H1 (cell line): Measurements from ENCODE around the gene AFF2. TPM values are rescaled to one million over a fixed set of nuclear protein-coding genes. Genes with fewer than 3 reads are reported as not detected.

Experiments
- CTCF ChIA-PET: fragments of 300-600 bp; sonication (Branson Sonifier 250); formaldehyde crosslinking; loops from one replicate; lab custom pipeline; 2021; ENCODE audit not compliant: partially characterized antibody; lab: Charles Lee
- POLR2A ChIA-PET: fragments of 300-600 bp; sonication (Branson Sonifier 250); formaldehyde crosslinking; loops from one replicate; lab custom pipeline; 2021; ENCODE audit warnings: inconsistent platforms; ENCODE audit not compliant: partially characterized antibody; lab: Charles Lee
- DNase-seq, 2 experiments: peaks; one replicate each; pipeline versions ENCODE4 v3.0.0 to v3.0.0-alpha.2; 2010 to 2022; ENCODE audit warnings: low spot score in 2 of 2, low read depth in 1 of 2, mixed read lengths in 1 of 2
- FAIRE-seq: peaks from 2 replicates; lab custom pipeline; 2011; peaks lifted over from hg19 to GRCh38; lab: Jason Lieb, UNC
- H2AFZ ChIP-seq: 2 replicates; pipeline ENCODE4 v1.8.1; 2012; ENCODE audit warnings: low read length, inconsistent platforms
- H2AK5ac ChIP-seq: 2 replicates; pipeline ENCODE4 v1.6.1; 2013; ENCODE audit warnings: low read depth, low read length
- H2BK120ac ChIP-seq: replicated peaks from 2 replicates; pipeline ENCODE3; 2013; ENCODE audit warnings: low read depth, low read length, inconsistent platforms
- H2BK12ac ChIP-seq: 2 replicates; pipeline ENCODE4 v1.6.1; 2013; ENCODE audit warnings: low read depth, low read length
- H2BK15ac ChIP-seq: 2 replicates; pipeline ENCODE4 v1.6.1; 2013; ENCODE audit warnings: low read length
- H2BK20ac ChIP-seq: 2 replicates; pipeline ENCODE4 v1.6.1; 2013; ENCODE audit warnings: low read length
- H2BK5ac ChIP-seq: 2 replicates; pipeline ENCODE4 v1.6.1; 2013; ENCODE audit warnings: low read depth, low read length
- H3K14ac ChIP-seq: 2 replicates; pipeline ENCODE4 v1.6.1; 2013; ENCODE audit warnings: inconsistent platforms; ENCODE audit not compliant: insufficient read length
- H3K18ac ChIP-seq: 2 replicates; pipeline ENCODE4 v1.6.1; 2013; ENCODE audit warnings: low read length; ENCODE audit errors: extremely low read depth
- H3K23ac ChIP-seq: 2 replicates; pipeline ENCODE4 v1.6.1; 2013; ENCODE audit warnings: inconsistent platforms; ENCODE audit not compliant: insufficient read length
- H3K23me2 ChIP-seq: 2 replicates; pipeline ENCODE4 v1.6.1; 2013; ENCODE audit warnings: low read depth, low read length
- H3K27ac ChIP-seq: 2 replicates; pipeline ENCODE4 v1.6.1; 2011; ENCODE audit warnings: low read depth, low read length, inconsistent platforms
- H3K27me3 ChIP-seq, 4 experiments: replicated peaks in 1 of 4; 1 replicate in 1 of 4; 2 replicates in 3 of 4; pipeline versions ENCODE4 v1.6.1 to v1.8.1; 2011 to 2013; ENCODE audit warnings: low read length in 3 of 4, mild to moderate bottlenecking in 3 of 4, inconsistent platforms in 2 of 4, mixed read lengths in 2 of 4, moderate library complexity in 1 of 4; ENCODE audit not compliant: control insufficient read depth in 3 of 4, insufficient read depth in 3 of 4; ENCODE audit errors: extremely low read depth in 1 of 4
- H3K36me3 ChIP-seq, 4 experiments: 2 replicates each; pipeline versions ENCODE4 v1.6.1 to v1.8.1; 2011 to 2013; ENCODE audit warnings: mild to moderate bottlenecking in 4 of 4, low read length in 3 of 4, moderate library complexity in 2 of 4, control low read depth in 1 of 4, inconsistent platforms in 1 of 4; ENCODE audit not compliant: insufficient read depth in 4 of 4, control insufficient read depth in 2 of 4
- H3K4ac ChIP-seq: replicated peaks from 2 replicates; pipeline ENCODE3; 2013; ENCODE audit warnings: low read length, low read depth, mixed read lengths, inconsistent platforms; ENCODE audit not compliant: insufficient read length
- H3K4me1 ChIP-seq, 4 experiments: replicated peaks in 1 of 4; 1 replicate in 1 of 4; 2 replicates in 3 of 4; pipeline versions ENCODE4 v1.6.1 to v1.8.1; 2011 to 2013; ENCODE audit warnings: low read length in 3 of 4, inconsistent platforms in 2 of 4, mixed read lengths in 1 of 4; ENCODE audit not compliant: insufficient read depth in 4 of 4, control insufficient read depth in 3 of 4
- H3K4me2 ChIP-seq, 2 experiments: 2 replicates each; pipeline versions ENCODE4 v1.6.1 to v1.8.1; 2011 to 2013; ENCODE audit warnings: low read depth in 2 of 2, low read length in 2 of 2, control low read depth in 1 of 2, inconsistent platforms in 1 of 2, mild to moderate bottlenecking in 1 of 2; ENCODE audit not compliant: insufficient read depth in 1 of 2
- H3K4me3 ChIP-seq, 4 experiments: fragments of 200-600, 300-600 bp in 1 of 4; sonication (generic), shearing (Covaris generic), sonication (Bioruptor Twin) in 1 of 4; 2 replicates each; pipeline versions ENCODE4 v1.5.1 to v1.8.1; 2011 to 2016; ENCODE audit warnings: low read length in 4 of 4, low read depth in 3 of 4, control low read depth in 2 of 4, inconsistent platforms in 2 of 4, mild to moderate bottlenecking in 2 of 4, mixed read lengths in 1 of 4, moderate library complexity in 1 of 4; ENCODE audit not compliant: insufficient read depth in 2 of 4; ENCODE audit errors: extremely low read depth in 1 of 4
- H3K56ac ChIP-seq: replicated peaks from 2 replicates; pipeline ENCODE3; 2013; ENCODE audit warnings: low read depth, mild to moderate bottlenecking, mixed read lengths, low read length, inconsistent platforms; ENCODE audit not compliant: insufficient read length
- H3K79me1 ChIP-seq: 2 replicates; pipeline ENCODE4 v1.6.1; 2013; ENCODE audit warnings: low read depth, low read length, control low read depth
- H3K79me2 ChIP-seq, 2 experiments: 2 replicates each; pipeline versions ENCODE4 v1.6.1 to v1.8.1; 2012 to 2013; ENCODE audit warnings: low read length in 2 of 2, mild to moderate bottlenecking in 2 of 2, inconsistent platforms in 1 of 2; ENCODE audit not compliant: insufficient read depth in 2 of 2, control insufficient read depth in 1 of 2
- H3K9ac ChIP-seq, 4 experiments: replicated peaks in 1 of 4; 1 replicate in 1 of 4; 2 replicates in 3 of 4; pipeline versions ENCODE4 v1.6.1 to v1.8.1; 2011 to 2013; ENCODE audit warnings: low read depth in 3 of 4, low read length in 3 of 4, control low read depth in 2 of 4, mild to moderate bottlenecking in 2 of 4, moderate library complexity in 2 of 4, inconsistent platforms in 1 of 4; ENCODE audit errors: extremely low read depth in 1 of 4
- H3K9me3 ChIP-seq, 2 experiments: 2 replicates each; pipeline versions ENCODE4 v1.6.1 to v1.8.1; 2012 to 2013; ENCODE audit warnings: mild to moderate bottlenecking in 2 of 2, moderate library complexity in 2 of 2, control low read depth in 1 of 2, inconsistent platforms in 1 of 2, low read depth in 1 of 2, low read length in 1 of 2, mixed read lengths in 1 of 2; ENCODE audit not compliant: insufficient read depth in 2 of 2
- H4K20me1 ChIP-seq, 2 experiments: replicated peaks in 1 of 2; 2 replicates each; pipeline versions ENCODE3 to v1.8.1; 2011 to 2013; ENCODE audit warnings: inconsistent platforms in 2 of 2, low read length in 2 of 2, mild to moderate bottlenecking in 1 of 2; ENCODE audit not compliant: insufficient read depth in 2 of 2, control insufficient read depth in 1 of 2
- H4K5ac ChIP-seq: 2 replicates; pipeline ENCODE4 v1.6.1; 2013; ENCODE audit warnings: low read length, low read depth, mixed read lengths, inconsistent platforms; ENCODE audit not compliant: insufficient read length
- H4K8ac ChIP-seq: 2 replicates; pipeline ENCODE4 v1.8.0; 2013; ENCODE audit warnings: mild to moderate bottlenecking, moderate library complexity, low read length, inconsistent platforms; ENCODE audit not compliant: insufficient read depth; ENCODE audit errors: extremely low read depth
- H4K91ac ChIP-seq: replicated peaks from 2 replicates; pipeline ENCODE3; 2013; ENCODE audit warnings: low read length, mixed read lengths, inconsistent platforms; ENCODE audit not compliant: insufficient read length
- JUND ChIP-seq: IDR thresholded peaks from 2 replicates; pipeline ENCODE4 v1.6.1; 2011; ENCODE audit warnings: mild to moderate bottlenecking, improper control_type of control experiment, low read length
- KDM4A ChIP-seq: IDR thresholded peaks from one replicate; pipeline ENCODE4 v1.7.1; 2012; ENCODE audit warnings: low read depth, mild to moderate bottlenecking, moderate library complexity, low read length, inconsistent platforms; ENCODE audit not compliant: severe bottlenecking
- WGBS, 2 experiments: shearing (Covaris generic) in 1 of 2; methylation state at CpG; one replicate each; pipeline versions ENCODE4 v1.1.6 to v1.1.7; 2013 to 2015; ENCODE audit warnings: low lambda C conversion rate in 2 of 2, mixed read lengths in 2 of 2, inconsistent platforms in 1 of 2, low coverage in 1 of 2, missing lambda C conversion rate in 1 of 2; ENCODE audit not compliant: insufficient replicate concordance in 2 of 2, insufficient coverage in 1 of 2, insufficient read length in 1 of 2; ENCODE audit errors: extremely low coverage in 1 of 2, missing lambda C conversion rate in 1 of 2; 5-methylcytosine and 5-hydroxymethylcytosine counted together
- polyA plus RNA-seq, 7 experiments: library from polyadenylated mRNA; depleted of rRNA in 3 of 7; stranded (reverse) in 5 of 7; unstranded in 2 of 7; fragments of >200 nt in 5 of 7; fragments of 200-250 nt in 2 of 7; gene quantifications; 1 replicate in 5 of 7; 2 replicates in 1 of 7; 4 replicates in 1 of 7; pipeline versions ENCODE4 v1.2.1 to v1.2.3, GENCODE V29; 2011 to 2013; ENCODE audit warnings: missing spikeins in 2 of 7, mixed read lengths in 2 of 7
- total RNA-seq: library from RNA; stranded (reverse); fragmentation: NEBNext Ultra II Directional; extraction: Animal tissue kit (Norgen Biotek cat#: 25700); gene quantifications from 2 replicates; pipeline ENCODE4 v1.2.1, GENCODE V29; 2021
- TF ChIP-seq, protein P1 (sequence below), 3 experiments: IDR thresholded peaks; 1 replicate in 2 of 3; 2 replicates in 1 of 3; pipeline versions ENCODE4 v1.5.1 to v1.6.1; 2011; ENCODE audit warnings: low read length in 3 of 3, mild to moderate bottlenecking in 3 of 3, inconsistent platforms in 2 of 3, low read depth in 1 of 3, moderate library complexity in 1 of 3; ENCODE audit not compliant: insufficient read depth in 1 of 3; ENCODE audit errors: control extremely low read depth in 1 of 3

Gene AFF2
- total and polyA plus RNA-seq, 2 of the 8 experiments (the other 6 are each of a cell fraction or from before 2014, with no cell fraction given): 2.0 to 7.3 TPM

DNA sequence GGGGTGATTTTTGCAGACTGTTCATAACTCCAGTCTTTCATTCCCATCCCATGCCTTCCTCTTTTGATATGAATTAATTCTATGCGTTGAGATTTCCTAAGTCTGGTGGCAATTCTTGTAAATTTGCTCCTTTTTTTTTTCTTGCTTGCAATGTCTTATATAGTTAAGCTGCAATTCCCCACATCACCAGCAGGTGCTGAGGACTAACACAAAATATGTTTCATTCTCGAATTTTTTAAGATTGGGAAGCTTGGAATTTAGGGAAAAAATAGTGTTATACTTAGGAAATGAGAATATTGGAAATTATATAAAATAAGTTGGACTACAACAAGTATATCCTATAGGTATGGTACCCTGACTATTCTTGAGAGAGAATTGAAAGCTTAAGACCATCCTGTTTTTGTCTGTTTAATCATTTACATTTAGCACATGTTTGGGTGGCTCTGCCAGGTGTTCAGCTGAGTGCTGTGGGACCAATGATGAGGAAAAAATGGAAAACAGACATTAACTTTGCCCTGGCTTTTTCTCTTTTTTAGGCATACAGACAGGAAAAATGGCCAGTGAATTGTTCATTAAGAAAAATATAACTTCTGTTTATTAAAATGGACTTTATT lies 30.2 kb downstream of the AFF2 start:
- H3K4me2 ChIP-seq: no peak overlapping the region
- no peak overlapping the region for H2BK5ac ChIP-seq
- no peak overlapping the region for H3K18ac ChIP-seq
- no peak overlapping the region for H3K56ac ChIP-seq
- H3K79me1 ChIP-seq: no peaks in the 10 kb centered on the region
- H3K79me2 ChIP-seq: no peaks in the 10 kb centered on the region
- H4K20me1 ChIP-seq: no peaks in the 10 kb centered on the region
- no peak overlapping the region for H4K91ac ChIP-seq
- no peaks in the 10 kb centered on the region for H3K23me2 ChIP-seq
- DNase-seq (no peak), FAIRE-seq (peak; percentile 89)
- no peak overlapping the region for H2BK12ac ChIP-seq
- no peak overlapping the region for H3K4ac ChIP-seq
- H3K14ac ChIP-seq: no peak overlapping the region
- ChIA-PET POLR2A (no interaction called here), CTCF (interaction anchor here (0.8 to 3.1 kb wide), 17 partner anchors 10 to 610 kb away, joined by 3 to 31 read pairs (median 4); no protein-coding TSS in a partner anchor)
- H2BK120ac ChIP-seq: no peak overlapping the region
- no peaks in the 10 kb centered on the region for H3K27me3 ChIP-seq
- H4K8ac ChIP-seq: no peak overlapping the region
- no peaks in the 10 kb centered on the region for H3K9me3 ChIP-seq
- no peak overlapping the region for H2BK15ac ChIP-seq
- H4K5ac ChIP-seq: no peak overlapping the region
- no peaks in the 10 kb centered on the region for H3K4me1 ChIP-seq
- no peaks in the 10 kb centered on the region for H3K36me3 ChIP-seq
- H2AK5ac ChIP-seq: no peak overlapping the region
- H3K4me3 ChIP-seq: no peak overlapping the region
- H3K23ac ChIP-seq: no peak overlapping the region
- no peak overlapping the region for H3K9ac ChIP-seq
- no peak overlapping the region for H3K27ac ChIP-seq
- TF ChIP-seq, protein P1, sequence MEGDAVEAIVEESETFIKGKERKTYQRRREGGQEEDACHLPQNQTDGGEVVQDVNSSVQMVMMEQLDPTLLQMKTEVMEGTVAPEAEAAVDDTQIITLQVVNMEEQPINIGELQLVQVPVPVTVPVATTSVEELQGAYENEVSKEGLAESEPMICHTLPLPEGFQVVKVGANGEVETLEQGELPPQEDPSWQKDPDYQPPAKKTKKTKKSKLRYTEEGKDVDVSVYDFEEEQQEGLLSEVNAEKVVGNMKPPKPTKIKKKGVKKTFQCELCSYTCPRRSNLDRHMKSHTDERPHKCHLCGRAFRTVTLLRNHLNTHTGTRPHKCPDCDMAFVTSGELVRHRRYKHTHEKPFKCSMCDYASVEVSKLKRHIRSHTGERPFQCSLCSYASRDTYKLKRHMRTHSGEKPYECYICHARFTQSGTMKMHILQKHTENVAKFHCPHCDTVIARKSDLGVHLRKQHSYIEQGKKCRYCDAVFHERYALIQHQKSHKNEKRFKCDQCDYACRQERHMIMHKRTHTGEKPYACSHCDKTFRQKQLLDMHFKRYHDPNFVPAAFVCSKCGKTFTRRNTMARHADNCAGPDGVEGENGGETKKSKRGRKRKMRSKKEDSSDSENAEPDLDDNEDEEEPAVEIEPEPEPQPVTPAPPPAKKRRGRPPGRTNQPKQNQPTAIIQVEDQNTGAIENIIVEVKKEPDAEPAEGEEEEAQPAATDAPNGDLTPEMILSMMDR (IDR thresholded peaks at IDR 0.05; ENCODE audit: control extremely low read depth in 1 of 3, insufficient read depth in 1 of 3, low read depth in 1 of 3, low read length in 3 of 3): peak in 1 of 3 experiments; percentile 30; a peak in 2 of 4 replicates
- TF ChIP-seq JUND (no peak), KDM4A (no peak)
- H2BK20ac ChIP-seq: no peak overlapping the region
- WGBS, 2 experiments: 67% methylated on average over 2 of the region's 2 CpGs; no CpG with 5 or more reads in 1 of the 2 experiments
- H2AFZ ChIP-seq: no peak overlapping the region
